Testis (tissue), 3 donors: ENCODE results near the gene AMACR. TPM values are rescaled to one million over a fixed set of nuclear protein-coding genes. Genes with fewer than 3 reads are reported as not detected.

Experiments used
- DNase-seq: peaks from one replicate; pipeline ENCODE4 v3.0.0-alpha.2; 2019
- H3K27ac ChIP-seq, 2 donors: fragments of 200-600 bp; sonication (generic); one replicate each; pipeline ENCODE4 v1.5.1; 2019
- H3K27me3 ChIP-seq: fragments of 200-600 bp; sonication (generic); one replicate; pipeline ENCODE4 v1.5.1; 2019
- H3K36me3 ChIP-seq: fragments of 200-600 bp; sonication (generic); one replicate; pipeline ENCODE4 v1.5.1; 2017; ENCODE audit warnings: low read depth; ENCODE audit errors: missing control alignments
- H3K4me1 ChIP-seq: fragments of 200-600 bp; sonication (generic); one replicate; pipeline ENCODE4 v1.5.1; 2019
- H3K4me3 ChIP-seq, 2 donors: fragments of 200-600 bp; sonication (generic); one replicate each; pipeline ENCODE4 v1.5.1; 2017 to 2019
- H3K9me3 ChIP-seq: fragments of 200-600 bp; sonication (generic); one replicate; pipeline ENCODE4 v1.5.1; 2017
- POLR2A ChIP-seq: fragments of 450-650 bp; IDR thresholded peaks from one replicate; pipeline ENCODE4 v1.6.1; 2017; ENCODE audit warnings: antibody characterized with exemption, mild to moderate bottlenecking, moderate library complexity
- WGBS, 2 donors: methylation state at CpG; one replicate each; pipeline ENCODE4 v1.1.5; 2018; 5-methylcytosine and 5-hydroxymethylcytosine counted together
- intact Hi-C: fragments of 100-400 bp; cut with DNase I; formaldehyde crosslinking; loops from one replicate; pipeline ENCODE4 v1.15.1; 2023; ENCODE audit warnings: low total_unique reads
- polyA plus RNA-seq: library from polyadenylated mRNA; stranded (reverse); fragments of 350-450 nt; fragmentation: Illumina TruSeq; extraction: RNeasy Lipid Tissue Mini Kit (QIAGEN cat#74804); gene quantifications from one replicate; pipeline ENCODE4 v1.2.3, GENCODE V29; 2014; ENCODE audit warnings: low read depth, low replicate concordance; ENCODE audit not compliant: insufficient read depth
- small RNA-seq, 2 donors: library from RNA; depleted of rRNA; stranded (forward); fragments of <200 nt; gene quantifications; one replicate each; pipeline ENCODE3, GENCODE V24; 2016
- total RNA-seq, 2 donors: library from RNA; depleted of rRNA; stranded (reverse); fragments of >200 nt; gene quantifications; one replicate each; pipeline ENCODE4 v1.2.3, GENCODE V29; 2016
- TF ChIP-seq, protein P1 (sequence below), 3 experiments: fragments of 450-650 bp in 2 of 3; fragments of 200-600 bp in 1 of 3; sonication (generic) in 1 of 3; IDR thresholded peaks; one replicate each; pipeline ENCODE4 v1.5.1; 2016 to 2019; ENCODE audit warnings: antibody characterized with exemption in 3 of 3, mild to moderate bottlenecking in 2 of 3, moderate library complexity in 1 of 3

The AMACR gene
- total and polyA plus RNA-seq, 3 donors from 2014 or later = 6.9 to 12.6 (median 12.1) TPM

DNA sequence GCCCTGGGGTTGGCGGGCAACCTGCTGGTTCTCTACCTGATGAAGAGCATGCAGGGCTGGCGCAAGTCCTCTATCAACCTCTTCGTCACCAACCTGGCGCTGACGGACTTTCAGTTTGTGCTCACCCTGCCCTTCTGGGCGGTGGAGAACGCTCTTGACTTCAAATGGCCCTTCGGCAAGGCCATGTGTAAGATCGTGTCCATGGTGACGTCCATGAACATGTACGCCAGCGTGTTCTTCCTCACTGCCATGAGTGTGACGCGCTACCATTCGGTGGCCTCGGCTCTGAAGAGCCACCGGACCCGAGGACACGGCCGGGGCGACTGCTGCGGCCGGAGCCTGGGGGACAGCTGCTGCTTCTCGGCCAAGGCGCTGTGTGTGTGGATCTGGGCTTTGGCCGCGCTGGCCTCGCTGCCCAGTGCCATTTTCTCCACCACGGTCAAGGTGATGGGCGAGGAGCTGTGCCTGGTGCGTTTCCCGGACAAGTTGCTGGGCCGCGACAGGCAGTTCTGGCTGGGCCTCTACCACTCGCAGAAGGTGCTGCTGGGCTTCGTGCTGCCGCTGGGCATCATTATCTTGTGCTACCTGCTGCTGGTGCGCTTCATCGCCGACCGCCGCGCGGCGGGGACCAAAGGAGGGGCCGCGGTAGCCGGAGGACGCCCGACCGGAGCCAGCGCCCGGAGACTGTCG lies 70.7 kb downstream of the AMACR start:
- Histone ChIP-seq H3K4me1 (peaks cover 7% of the 10 kb centered on the region), H3K27me3 (peaks cover 2% of the 10 kb centered on the region), H3K4me3 (peak overlapping the region in 1 of 2 donors; percentile 45), H3K27ac (no peak overlapping the region), H3K36me3 (no peaks in the 10 kb centered on the region), H3K9me3 (no peaks in the 10 kb centered on the region)
- intact Hi-C loops = no loop called here
- DNase-seq = no peak
- WGBS, 2 donors = 13 to 17% methylated on average over 21 to 43 of the region's 54 CpGs
- no peak for TF ChIP-seq POLR2A
- TF ChIP-seq, protein P1, sequence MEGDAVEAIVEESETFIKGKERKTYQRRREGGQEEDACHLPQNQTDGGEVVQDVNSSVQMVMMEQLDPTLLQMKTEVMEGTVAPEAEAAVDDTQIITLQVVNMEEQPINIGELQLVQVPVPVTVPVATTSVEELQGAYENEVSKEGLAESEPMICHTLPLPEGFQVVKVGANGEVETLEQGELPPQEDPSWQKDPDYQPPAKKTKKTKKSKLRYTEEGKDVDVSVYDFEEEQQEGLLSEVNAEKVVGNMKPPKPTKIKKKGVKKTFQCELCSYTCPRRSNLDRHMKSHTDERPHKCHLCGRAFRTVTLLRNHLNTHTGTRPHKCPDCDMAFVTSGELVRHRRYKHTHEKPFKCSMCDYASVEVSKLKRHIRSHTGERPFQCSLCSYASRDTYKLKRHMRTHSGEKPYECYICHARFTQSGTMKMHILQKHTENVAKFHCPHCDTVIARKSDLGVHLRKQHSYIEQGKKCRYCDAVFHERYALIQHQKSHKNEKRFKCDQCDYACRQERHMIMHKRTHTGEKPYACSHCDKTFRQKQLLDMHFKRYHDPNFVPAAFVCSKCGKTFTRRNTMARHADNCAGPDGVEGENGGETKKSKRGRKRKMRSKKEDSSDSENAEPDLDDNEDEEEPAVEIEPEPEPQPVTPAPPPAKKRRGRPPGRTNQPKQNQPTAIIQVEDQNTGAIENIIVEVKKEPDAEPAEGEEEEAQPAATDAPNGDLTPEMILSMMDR (IDR thresholded peaks at IDR 0.05) = no peak

DNA sequence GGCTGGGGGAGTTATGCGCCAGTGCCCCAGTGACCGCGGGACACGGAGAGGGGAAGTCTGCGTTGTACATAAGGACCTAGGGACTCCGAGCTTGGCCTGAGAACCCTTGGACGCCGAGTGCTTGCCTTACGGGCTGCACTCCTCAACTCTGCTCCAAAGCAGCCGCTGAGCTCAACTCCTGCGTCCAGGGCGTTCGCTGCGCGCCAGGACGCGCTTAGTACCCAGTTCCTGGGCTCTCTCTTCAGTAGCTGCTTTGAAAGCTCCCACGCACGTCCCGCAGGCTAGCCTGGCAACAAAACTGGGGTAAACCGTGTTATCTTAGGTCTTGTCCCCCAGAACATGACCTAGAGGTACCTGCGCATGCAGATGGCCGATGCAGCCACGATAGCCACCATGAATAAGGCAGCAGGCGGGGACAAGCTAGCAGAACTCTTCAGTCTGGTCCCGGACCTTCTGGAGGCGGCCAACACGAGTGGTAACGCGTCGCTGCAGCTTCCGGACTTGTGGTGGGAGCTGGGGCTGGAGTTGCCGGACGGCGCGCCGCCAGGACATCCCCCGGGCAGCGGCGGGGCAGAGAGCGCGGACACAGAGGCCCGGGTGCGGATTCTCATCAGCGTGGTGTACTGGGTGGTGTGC lies 71.4 kb downstream of the AMACR start, which contains the start of gene RXFP3:
Gene RXFP3 (plus strand): TSS at position 6 of the 636 bp plus-strand sequence. CDS start 355 bp downstream, at position 361.
- Histone ChIP-seq H3K4me1 (peaks cover 7% of the 10 kb centered on the region), H3K9me3 (no peaks in the 10 kb centered on the region), H3K27me3 (peaks cover 2% of the 10 kb centered on the region), H3K4me3 (peak within 1 kb of the TSS; percentile 34 to 45), H3K36me3 (no peaks in the 10 kb centered on the region), H3K27ac (no peak within 1 kb of the TSS)
- no peak for DNase-seq
- TF ChIP-seq, protein P1 (IDR thresholded peaks at IDR 0.05) = no peak
- no peak for TF ChIP-seq POLR2A
- intact Hi-C loops = no loop called here
- 0 to 4% methylated on average over 4 to 40 of the region's 45 CpGs for WGBS, 2 donors

Small RNA genes lying within 50 kb of the gene (small RNA-seq; reads per million reads assigned to genes)
- 0 reads per million in 2 donors for gene AC139783.1

Other genes starting within 250 kb of the AMACR start
- 1 to 10 TPM; 7.5 to 9.3 TPM for gene ADAMTS12, start 116.1 kb downstream of the AMACR start, total RNA-seq
- gene ADAMTS12, start 116.1 kb downstream of the AMACR start, polyA plus RNA-seq = 4.9 TPM
- not detected for gene RXFP3, start 71.7 kb downstream of the AMACR start, total RNA-seq
- gene RXFP3, start 71.7 kb downstream of the AMACR start, polyA plus RNA-seq = not detected
- 1 to 10 TPM in 1 of 2 donors, under 1 TPM in 1; 0.93 to 1.6 TPM for gene SLC45A2, start 23.4 kb downstream of the AMACR start, total RNA-seq
- 2.0 TPM for gene SLC45A2, start 23.4 kb downstream of the AMACR start, polyA plus RNA-seq
- 10 to 100 TPM; 14.1 to 27.1 TPM for gene C1QTNF3, start 35.2 kb upstream of the AMACR start, total RNA-seq
- 31.3 TPM for gene C1QTNF3, start 35.2 kb upstream of the AMACR start, polyA plus RNA-seq